NT2/D1 (cell line): ENCODE measurements around the gene ACBD4.

ENCODE experiments used
- DNase-seq: peaks from one replicate; pipeline ENCODE4 v3.0.0-alpha.2; 2011; ENCODE audit warnings: low read depth, low spot score
- H3K27me3 ChIP-seq: 2 replicates; pipeline ENCODE4 v1.6.0; 2011; ENCODE audit warnings: mild to moderate bottlenecking; ENCODE audit not compliant: insufficient read length, insufficient read depth
- H3K36me3 ChIP-seq: 2 replicates; pipeline ENCODE4 v1.6.1; 2011; ENCODE audit warnings: mild to moderate bottlenecking, low read length, mixed read lengths; ENCODE audit not compliant: insufficient read depth, insufficient read length
- H3K4me1 ChIP-seq: 2 replicates; pipeline ENCODE4 v1.5.1; 2011; ENCODE audit not compliant: insufficient read depth, insufficient read length
- H3K4me3 ChIP-seq: 2 replicates; pipeline ENCODE4 v1.5.1; 2011; ENCODE audit warnings: low read depth; ENCODE audit not compliant: insufficient read length
- H3K9ac ChIP-seq: 2 replicates; pipeline ENCODE4 v1.6.0; 2011; ENCODE audit warnings: low read depth; ENCODE audit not compliant: insufficient read length
- H3K9me3 ChIP-seq: 2 replicates; pipeline ENCODE4 v1.5.1; 2011; ENCODE audit warnings: mild to moderate bottlenecking, low read length; ENCODE audit not compliant: insufficient read depth
- SUZ12 ChIP-seq: IDR thresholded peaks from 2 replicates; pipeline ENCODE4 v1.6.1; 2011; ENCODE audit not compliant: insufficient read length, insufficient read depth; ENCODE audit errors: extremely low read depth
- YY1 ChIP-seq: IDR thresholded peaks from 2 replicates; pipeline ENCODE4 v1.6.1; 2011; ENCODE audit not compliant: insufficient read length, insufficient read depth
- ZNF274 ChIP-seq: IDR thresholded peaks from 2 replicates; pipeline ENCODE4 v1.6.1; 2011; ENCODE audit warnings: mild to moderate bottlenecking, low read depth, low read length

Gene ACBD4

GRCh38 chr17:45129426-45129939 lies 6.0 kb upstream of the ACBD4 start:
- H3K4me3 ChIP-seq = no peak overlapping the region
- H3K9ac ChIP-seq = peak overlapping the region; percentile 58
- peaks cover 37% of the 10 kb centered on the region for H3K4me1 ChIP-seq
- TF ChIP-seq YY1 (no peak), ZNF274 (no peak), SUZ12 (no peak)
- DNase-seq = no peak
- H3K27me3 ChIP-seq = no peaks in the 10 kb centered on the region
- H3K9me3 ChIP-seq = peaks cover 4% of the 10 kb centered on the region; the same call in 1 of the 2 replicates
- H3K36me3 ChIP-seq = peaks cover 22% of the 10 kb centered on the region

GRCh38 chr17:45129940-45130680 lies 5.4 kb upstream of the ACBD4 start:
- peak overlapping the region; percentile 58 for H3K9ac ChIP-seq
- peaks cover 9% of the 10 kb centered on the region; the same call in 1 of the 2 replicates for H3K9me3 ChIP-seq
- no peak for DNase-seq
- no peak overlapping the region for H3K4me3 ChIP-seq
- TF ChIP-seq ZNF274 (no peak), SUZ12 (no peak)
- no peaks in the 10 kb centered on the region for H3K27me3 ChIP-seq
- H3K4me1 ChIP-seq = peaks cover 35% of the 10 kb centered on the region
- H3K36me3 ChIP-seq = peaks cover 22% of the 10 kb centered on the region

GRCh38 chr17:45130681-45131615 lies 4.5 kb upstream of the ACBD4 start:
- no peak for TF ChIP-seq YY1
- TF ChIP-seq SUZ12 = no peak
- no peak for TF ChIP-seq ZNF274
- no peaks in the 10 kb centered on the region for H3K27me3 ChIP-seq
- no peak for DNase-seq
- peaks cover 17% of the 10 kb centered on the region; the same call in 1 of the 2 replicates for H3K9me3 ChIP-seq
- H3K36me3 ChIP-seq = peaks cover 19% of the 10 kb centered on the region
- H3K9ac ChIP-seq = peak overlapping the region; percentile 85
- H3K4me3 ChIP-seq = peak overlapping the region; percentile 65
- peaks cover 35% of the 10 kb centered on the region for H3K4me1 ChIP-seq

GRCh38 chr17:45131616-45132319 lies 3.7 kb upstream of the ACBD4 start:
- Histone ChIP-seq H3K36me3 (peaks cover 16% of the 10 kb centered on the region), H3K9me3 (peaks cover 17% of the 10 kb centered on the region; the same call in 1 of the 2 replicates), H3K27me3 (no peaks in the 10 kb centered on the region), H3K4me3 (peak overlapping the region; percentile 65), H3K4me1 (peaks cover 35% of the 10 kb centered on the region), H3K9ac (peak overlapping the region; percentile 85)
- peak; percentile 22 for DNase-seq
- TF ChIP-seq ZNF274 (no peak), YY1 (no peak)

- Histone ChIP-seq H3K4me3 (peak within 1 kb of the TSS; percentile 68), H3K9me3 (peaks cover 17% of the 10 kb centered on the region; the same call in 1 of the 2 replicates), H3K27me3 (no peaks in the 10 kb centered on the region), H3K4me1 (peaks cover 32% of the 10 kb centered on the region), H3K9ac (peak within 1 kb of the TSS; percentile 91), H3K36me3 (peaks cover 12% of the 10 kb centered on the region)
- DNase-seq = no peak
- TF ChIP-seq ZNF274 = no peak
- TF ChIP-seq YY1 = no peak
- TF ChIP-seq SUZ12 = no peak
These were observed 3.2 kb upstream of the ACBD4 start, which contains the start of gene PLCD3 for GRCh38 chr17:45132320-45132571. PLCD3 (minus strand) TSS chr17:45132515; CDS start chr17:45132410, 105 bp downstream.

GRCh38 chr17:45132572-45133463 lies 2.7 kb upstream of the ACBD4 start:
- H3K36me3 ChIP-seq = peaks cover 12% of the 10 kb centered on the region
- peak; percentile 28 for DNase-seq
- H3K9me3 ChIP-seq = peaks cover 17% of the 10 kb centered on the region; the same call in 1 of the 2 replicates
- peak overlapping the region; percentile 68 for H3K4me3 ChIP-seq
- peak overlapping the region; percentile 91 for H3K9ac ChIP-seq
- H3K4me1 ChIP-seq = peaks cover 26% of the 10 kb centered on the region
- TF ChIP-seq YY1 (no peak), SUZ12 (no peak), ZNF274 (no peak)
- no peaks in the 10 kb centered on the region for H3K27me3 ChIP-seq
